CD4-positive, alpha-beta T cell treated with Interleukin-4 for 4 hours (primary cell): Measurements from ENCODE around the gene TOX3.

Experiments used
- DNase-seq: peaks from one replicate; pipeline ENCODE4 v3.0.0-alpha.2; 2020

The TOX3 gene

GRCh38 chr16:52547004-52547833 lies at the start of gene TOX3:
TOX3 (minus strand) TSS chr16:52547143; CDS start chr16:52546723, 420 bp downstream.
- DNase-seq = no peak

GRCh38 chr16:52592778-52593177 lies 45.8 kb upstream of the TOX3 start:
- no peak for DNase-seq

- DNase-seq = no peak
Measured at GRCh38 chr16:52591934-52592592, 45.1 kb upstream of the TOX3 start.

- no peak for DNase-seq
Measured at GRCh38 chr16:52591471-52591870, 44.5 kb upstream of the TOX3 start.

- no peak for DNase-seq
Measured at GRCh38 chr16:52586159-52586558, 39.2 kb upstream of the TOX3 start.

- no peak for DNase-seq
Measured at GRCh38 chr16:52584354-52585320, 37.7 kb upstream of the TOX3 start.

- DNase-seq = no peak
Measured at GRCh38 chr16:52581530-52581929, 34.6 kb upstream of the TOX3 start.

GRCh38 chr16:52580488-52580887 lies 33.5 kb upstream of the TOX3 start:
- no peak for DNase-seq

GRCh38 chr16:52578829-52579498 lies 32.0 kb upstream of the TOX3 start:
- no peak for DNase-seq

- DNase-seq = no peak
Measured at GRCh38 chr16:52578007-52578828, 31.3 kb upstream of the TOX3 start.

- no peak for DNase-seq
Measured at GRCh38 chr16:52577130-52577706, 30.3 kb upstream of the TOX3 start.

GRCh38 chr16:52573365-52574299 lies 26.7 kb upstream of the TOX3 start:
- DNase-seq = no peak

GRCh38 chr16:52572656-52573055 lies 25.7 kb upstream of the TOX3 start:
- DNase-seq = no peak

- no peak for DNase-seq
Measured at GRCh38 chr16:52570495-52571091, 23.6 kb upstream of the TOX3 start.

- DNase-seq = no peak
Measured at GRCh38 chr16:52569701-52570100, 22.8 kb upstream of the TOX3 start.

GRCh38 chr16:52568983-52569690 lies 22.2 kb upstream of the TOX3 start:
- no peak for DNase-seq

GRCh38 chr16:52568495-52568894 lies 21.6 kb upstream of the TOX3 start:
- DNase-seq = no peak

GRCh38 chr16:52567193-52567592 lies 20.2 kb upstream of the TOX3 start:
- no peak for DNase-seq
